Cardiac muscle cell (in vitro differentiated cells and primary cell): ENCODE data around the gene STING1. TPM values are rescaled to one million over a fixed set of nuclear protein-coding genes. Genes with fewer than 3 reads are reported as not detected.
A peak's percentile ranks its signal among the peaks of the same experiment; 100 is the strongest.
"Not testable (repeated sequence)": the region's sequence is repeated elsewhere in the genome, so short reads cannot be mapped to it uniquely, and the experiment has no call there.

Source experiments
- DNase-seq, 2 donors: peaks; one replicate each; pipeline versions ENCODE4 v3.0.0 to v3.0.0-alpha.2; 2010 to 2017; ENCODE audit warnings: low read depth in 1 of 2, low spot score in 1 of 2
- H3K27ac ChIP-seq: fragments of 200-600 bp; sonication (generic); 2 replicates; pipeline ENCODE4 v1.5.1; 2016
- H3K27me3 ChIP-seq: fragments of 200-600 bp; sonication (generic); 2 replicates; pipeline ENCODE4 v1.6.0; 2016; ENCODE audit warnings: control low read depth
- H3K36me3 ChIP-seq: fragments of 200-600 bp; sonication (generic); 2 replicates; pipeline ENCODE4 v1.5.1; 2016; ENCODE audit warnings: control low read depth
- H3K4me1 ChIP-seq: fragments of 200-600 bp; sonication (generic); 2 replicates; pipeline ENCODE4 v1.8.1; 2017; ENCODE audit warnings: low read depth, mild to moderate bottlenecking, mixed run types
- H3K4me3 ChIP-seq: fragments of 200-600 bp; sonication (generic); 2 replicates; pipeline ENCODE4 v1.5.1; 2016; ENCODE audit warnings: mild to moderate bottlenecking
- H3K9me3 ChIP-seq: fragments of 200-600 bp; sonication (generic); 2 replicates; pipeline ENCODE4 v1.5.1; 2017; ENCODE audit warnings: low read depth, mild to moderate bottlenecking, control low read depth
- polyA plus RNA-seq: library from polyadenylated mRNA; unstranded; fragments of >200 nt; fragmentation: Nextera tagmentation; extraction: Ambion mirVana; gene quantifications from 2 replicates; pipeline ENCODE4 v1.2.1, GENCODE V29; 2016
- total RNA-seq: library from RNA; depleted of rRNA; stranded (reverse); fragments of >200 nt; gene quantifications from 2 replicates; pipeline ENCODE4 v1.2.3, GENCODE V29; 2016
- TF ChIP-seq, protein P1 (sequence below): IDR thresholded peaks from 2 replicates; pipeline ENCODE4 v1.5.1; 2012; ENCODE audit warnings: low read depth, mild to moderate bottlenecking, low read length

Gene STING1
- total and polyA plus RNA-seq, 2 experiments from 2014 or later, result 69.0 to 79.2 TPM

- no peaks in the 10 kb centered on the region for H3K27me3 ChIP-seq
- TF ChIP-seq, protein P1, sequence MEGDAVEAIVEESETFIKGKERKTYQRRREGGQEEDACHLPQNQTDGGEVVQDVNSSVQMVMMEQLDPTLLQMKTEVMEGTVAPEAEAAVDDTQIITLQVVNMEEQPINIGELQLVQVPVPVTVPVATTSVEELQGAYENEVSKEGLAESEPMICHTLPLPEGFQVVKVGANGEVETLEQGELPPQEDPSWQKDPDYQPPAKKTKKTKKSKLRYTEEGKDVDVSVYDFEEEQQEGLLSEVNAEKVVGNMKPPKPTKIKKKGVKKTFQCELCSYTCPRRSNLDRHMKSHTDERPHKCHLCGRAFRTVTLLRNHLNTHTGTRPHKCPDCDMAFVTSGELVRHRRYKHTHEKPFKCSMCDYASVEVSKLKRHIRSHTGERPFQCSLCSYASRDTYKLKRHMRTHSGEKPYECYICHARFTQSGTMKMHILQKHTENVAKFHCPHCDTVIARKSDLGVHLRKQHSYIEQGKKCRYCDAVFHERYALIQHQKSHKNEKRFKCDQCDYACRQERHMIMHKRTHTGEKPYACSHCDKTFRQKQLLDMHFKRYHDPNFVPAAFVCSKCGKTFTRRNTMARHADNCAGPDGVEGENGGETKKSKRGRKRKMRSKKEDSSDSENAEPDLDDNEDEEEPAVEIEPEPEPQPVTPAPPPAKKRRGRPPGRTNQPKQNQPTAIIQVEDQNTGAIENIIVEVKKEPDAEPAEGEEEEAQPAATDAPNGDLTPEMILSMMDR, result no peak
- H3K36me3 ChIP-seq, result no peaks in the 10 kb centered on the region
- H3K4me3 ChIP-seq, result no peak overlapping the region
- no peak overlapping the region for H3K27ac ChIP-seq
- no peak for DNase-seq
- H3K4me1 ChIP-seq, result peaks cover 8% of the 10 kb centered on the region
- H3K9me3 ChIP-seq, result no peaks in the 10 kb centered on the region
These were observed 31.4 kb upstream of the STING1 start for GRCh38 chr5:139513852-139514485.

GRCh38 chr5:139513434-139513833 lies 30.9 kb upstream of the STING1 start:
- H3K4me3 ChIP-seq, H3K27me3 ChIP-seq, H3K36me3 ChIP-seq, H3K9me3 ChIP-seq, H3K4me1 ChIP-seq, H3K27ac ChIP-seq: not testable (repeated sequence)
- DNase-seq, result peak; percentile 74 to 81
- TF ChIP-seq, protein P1, result peak; percentile 65

DNA sequence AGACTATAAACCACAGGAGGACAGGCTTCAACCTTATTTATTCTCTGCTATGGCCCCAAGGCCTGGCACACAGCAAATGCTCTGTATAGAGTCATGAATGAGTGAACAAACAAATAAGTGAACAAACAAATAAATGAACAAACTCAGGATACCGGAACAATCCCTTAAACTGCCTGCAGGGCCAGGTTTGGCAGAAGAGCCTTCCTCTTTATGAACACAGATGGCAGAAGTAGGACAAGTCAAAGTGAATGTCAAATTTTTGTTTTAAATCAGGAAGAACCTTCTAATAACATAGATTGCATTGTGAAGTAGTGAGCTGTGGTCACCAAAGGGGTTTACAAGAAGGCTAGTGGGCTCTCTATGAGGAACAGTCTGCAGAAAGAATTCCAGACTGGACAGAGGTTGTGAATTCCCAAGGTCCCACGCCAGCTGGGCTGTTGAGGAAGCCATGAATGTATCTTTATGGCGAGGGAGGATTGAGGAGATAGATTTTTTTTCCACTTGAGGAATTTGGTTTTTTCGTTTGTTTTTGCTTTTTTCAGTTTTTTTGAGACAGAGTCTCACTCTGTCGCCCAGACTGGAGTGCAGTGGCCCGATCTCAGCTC lies 30.3 kb upstream of the STING1 start:
- DNase-seq, result no peak

DNA sequence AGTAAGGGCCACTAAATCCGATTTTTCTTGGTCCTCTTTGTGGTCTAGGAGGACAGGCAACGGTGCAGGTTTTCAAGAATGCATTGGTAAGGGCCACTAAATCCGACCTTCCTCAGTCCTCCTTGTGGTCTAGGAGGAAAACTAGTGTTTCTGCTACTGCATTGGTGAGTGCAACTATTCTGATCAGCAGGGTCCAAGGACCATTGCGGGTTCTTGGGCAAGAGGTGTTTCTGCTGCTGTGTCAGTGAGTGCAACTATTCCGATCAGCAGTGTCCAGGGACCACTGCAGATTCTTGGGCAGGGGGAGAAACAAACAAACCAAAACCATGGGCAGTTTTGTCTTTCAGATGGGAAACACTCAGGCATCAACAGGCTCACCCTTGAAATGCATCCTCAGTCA lies 22.2 kb upstream of the STING1 start:
- DNase-seq, H3K4me1 ChIP-seq, H3K27ac ChIP-seq, H3K36me3 ChIP-seq, H3K27me3 ChIP-seq, H3K4me3 ChIP-seq, H3K9me3 ChIP-seq: not testable (repeated sequence)

More for the DNA sequence above, 30.3 kb upstream of the STING1 start:
- Histone ChIP-seq H3K27ac (no peak overlapping the region), H3K4me1 (no peaks in the 10 kb centered on the region), H3K27me3 (no peaks in the 10 kb centered on the region), H3K9me3 (no peaks in the 10 kb centered on the region), H3K4me3 (no peak overlapping the region), H3K36me3 (no peaks in the 10 kb centered on the region)
- TF ChIP-seq, protein P1, result no peak

GRCh38 chr5:139503879-139504278 lies 21.3 kb upstream of the STING1 start:
- DNase-seq, H3K27me3 ChIP-seq, H3K36me3 ChIP-seq, H3K9me3 ChIP-seq, H3K4me1 ChIP-seq, H3K4me3 ChIP-seq, H3K27ac ChIP-seq: not testable (repeated sequence)

DNA sequence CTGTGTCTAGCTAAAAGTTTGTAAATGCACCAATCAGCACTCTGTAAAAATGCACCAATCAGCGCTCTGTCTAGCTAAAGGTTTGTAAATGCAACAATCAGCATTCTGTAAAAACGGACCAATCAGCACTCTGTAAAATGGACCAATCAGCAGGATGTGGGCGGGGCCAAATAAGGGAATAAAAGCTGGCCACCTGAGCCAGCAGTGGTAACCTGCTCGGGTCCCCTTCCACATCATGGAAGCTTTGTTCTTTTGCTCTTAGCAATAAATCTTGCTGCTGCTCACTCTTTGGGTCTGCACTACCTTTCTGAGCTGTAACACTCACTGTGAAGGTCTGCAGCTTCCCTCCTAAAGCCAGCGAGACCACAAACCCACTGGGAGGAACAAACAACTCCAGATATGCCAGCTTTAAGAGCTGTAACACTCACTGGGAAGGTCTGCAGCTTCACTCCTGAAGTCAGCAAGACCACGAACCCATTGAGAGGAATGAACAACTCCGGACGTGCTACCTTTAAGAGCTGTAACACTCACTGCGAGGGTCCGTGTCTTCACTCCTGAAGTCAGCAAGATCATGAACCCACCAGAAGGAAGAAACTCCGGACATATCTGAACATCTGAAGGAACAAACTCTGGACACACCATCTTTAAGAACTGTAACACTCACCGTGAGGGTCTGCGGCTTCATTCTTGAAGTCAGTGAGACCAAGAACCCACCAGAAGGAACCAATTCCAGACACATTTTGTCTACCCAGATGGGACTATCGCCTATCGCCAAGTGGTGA lies 20.7 kb upstream of the STING1 start:
- not testable (repeated sequence) for H3K36me3 ChIP-seq, H3K27me3 ChIP-seq, H3K4me3 ChIP-seq, DNase-seq, H3K4me1 ChIP-seq, H3K27ac ChIP-seq, H3K9me3 ChIP-seq

- H3K4me3 ChIP-seq, result no peak overlapping the region
- no peaks in the 10 kb centered on the region for H3K27me3 ChIP-seq
- TF ChIP-seq, protein P1, result no peak
- H3K27ac ChIP-seq, result no peak overlapping the region
- no peaks in the 10 kb centered on the region for H3K4me1 ChIP-seq
- H3K36me3 ChIP-seq, result no peaks in the 10 kb centered on the region
- no peaks in the 10 kb centered on the region for H3K9me3 ChIP-seq
- DNase-seq, result no peak
These were observed 18.8 kb upstream of the STING1 start for GRCh38 chr5:139501381-139501780.
